GM21619 (cell line): ENCODE results near the gene GRAP.

Source experiments
- ATAC-seq: cut with Tn5 transposase; IDR thresholded peaks from one replicate; pipeline ENCODE4 v1.9.1; 2021; ENCODE audit not compliant: unreplicated experiment

The GRAP gene

DNA sequence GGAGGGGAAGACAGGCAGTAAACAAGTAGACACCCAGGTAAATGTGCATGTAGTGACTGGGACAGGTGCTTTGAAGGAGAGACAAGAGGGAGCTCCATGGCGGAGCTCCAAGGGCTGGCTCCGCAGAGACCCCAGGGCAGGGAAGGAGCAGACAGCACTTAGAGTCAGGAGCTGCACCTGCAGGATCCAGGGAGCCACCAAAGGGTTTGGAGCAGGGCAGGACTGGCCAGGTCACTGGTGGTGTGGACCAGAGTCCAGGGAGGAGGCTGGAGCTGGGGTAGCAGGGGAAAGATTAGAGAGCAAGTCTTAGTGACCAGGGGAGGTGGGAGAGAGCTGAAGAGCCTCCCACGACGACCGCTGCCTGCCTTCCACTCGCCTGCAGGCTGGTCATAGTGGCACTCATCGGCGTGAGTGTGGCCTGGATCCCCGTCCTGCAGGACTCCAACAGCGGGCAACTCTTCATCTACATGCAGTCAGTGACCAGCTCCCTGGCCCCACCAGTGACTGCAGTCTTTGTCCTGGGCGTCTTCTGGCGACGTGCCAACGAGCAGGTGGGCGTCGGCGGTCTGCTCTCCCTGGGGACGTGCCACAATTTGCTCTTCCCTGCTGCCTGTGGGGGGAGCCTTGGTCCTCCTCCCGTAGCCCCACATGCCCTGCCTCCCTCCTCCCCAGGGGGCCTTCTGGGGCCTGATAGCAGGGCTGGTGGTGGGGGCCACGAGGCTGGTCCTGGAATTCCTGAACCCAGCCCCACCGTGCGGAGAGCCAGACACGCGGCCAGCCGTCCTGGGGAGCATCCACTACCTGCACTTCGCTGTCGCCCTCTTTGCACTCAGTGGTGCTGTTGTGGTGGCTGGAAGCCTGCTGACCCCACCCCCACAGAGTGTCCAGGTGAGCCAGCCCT, 27.5 kb downstream of the GRAP start:
- no peak for ATAC-seq

DNA sequence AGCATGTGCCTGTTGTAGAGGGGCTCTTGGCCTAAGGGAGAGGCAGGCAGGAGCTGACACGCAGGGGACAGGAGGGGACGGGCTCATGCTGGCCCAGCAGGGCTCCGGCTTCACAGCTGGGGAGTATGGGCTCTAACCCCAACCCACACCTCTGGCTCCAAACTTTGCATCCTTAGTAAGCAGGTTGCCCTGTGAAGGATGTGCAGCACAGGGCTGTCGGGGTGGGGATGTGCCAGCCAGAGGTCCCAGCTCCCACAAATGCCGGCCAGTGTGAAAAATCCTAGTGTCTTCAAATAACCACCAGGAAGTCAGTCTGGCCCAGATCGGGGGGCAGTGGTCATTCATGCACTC, 28.2 kb downstream of the GRAP start:
- ATAC-seq: no peak

DNA sequence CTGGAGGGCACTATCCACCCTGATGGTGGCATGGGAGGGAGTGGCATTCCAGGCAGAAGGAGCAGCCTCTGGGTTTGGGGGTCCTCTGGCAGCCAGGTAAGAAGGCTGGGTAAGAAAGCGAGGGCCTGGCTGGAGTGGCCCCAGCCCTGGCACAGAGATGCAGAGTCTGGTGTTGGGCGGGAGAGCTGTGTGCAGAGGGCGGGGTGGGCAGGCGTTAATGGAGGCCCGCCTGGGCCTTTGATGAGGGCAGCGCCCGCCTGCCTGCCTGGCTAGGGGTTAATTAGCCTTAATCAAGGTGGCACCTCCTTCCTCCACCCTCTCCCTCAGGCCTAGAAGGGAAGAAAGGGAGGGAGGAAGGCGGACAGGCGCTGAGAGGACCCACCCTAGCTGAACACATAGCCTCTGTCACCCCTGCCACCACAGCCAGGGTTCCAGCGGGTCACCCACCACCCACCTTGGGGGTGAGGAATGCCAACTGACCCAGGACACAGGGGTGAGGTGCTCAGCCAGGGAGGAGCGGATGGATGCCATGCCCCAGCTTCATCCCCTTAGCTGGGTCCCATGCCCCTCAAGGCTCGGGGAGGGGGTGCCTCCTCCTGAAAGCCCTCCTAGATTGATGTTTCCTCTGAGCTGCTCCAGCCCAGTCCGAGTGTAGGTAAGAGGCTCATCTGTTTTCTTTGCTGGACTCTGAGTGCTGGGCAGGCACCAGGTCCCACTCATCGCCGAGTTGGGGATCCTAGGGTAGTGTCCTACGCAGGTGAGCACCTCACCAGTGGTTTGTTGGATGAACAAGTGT, 28.8 kb downstream of the GRAP start:
- ATAC-seq: no peak

DNA sequence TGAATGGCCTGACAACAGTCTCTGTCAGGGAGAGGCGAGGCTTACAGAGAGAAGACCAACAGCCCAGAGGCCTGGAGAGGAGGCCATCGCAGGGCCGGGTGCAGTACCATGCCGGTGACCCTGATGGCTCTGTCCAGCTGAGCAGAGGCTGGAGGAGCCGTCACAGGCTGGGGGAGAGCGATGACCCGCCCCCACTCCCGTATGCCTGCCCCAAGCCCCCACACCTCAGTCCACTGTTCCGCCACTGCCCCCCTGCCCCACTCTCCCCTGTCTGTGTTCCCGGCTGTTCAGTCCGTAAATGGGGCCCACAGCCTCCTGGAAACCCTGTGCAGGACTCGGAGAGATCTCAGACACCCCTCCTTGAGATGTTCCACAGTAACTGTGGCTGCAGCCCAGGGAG, 29.4 kb downstream of the GRAP start:
- ATAC-seq: no peak

DNA sequence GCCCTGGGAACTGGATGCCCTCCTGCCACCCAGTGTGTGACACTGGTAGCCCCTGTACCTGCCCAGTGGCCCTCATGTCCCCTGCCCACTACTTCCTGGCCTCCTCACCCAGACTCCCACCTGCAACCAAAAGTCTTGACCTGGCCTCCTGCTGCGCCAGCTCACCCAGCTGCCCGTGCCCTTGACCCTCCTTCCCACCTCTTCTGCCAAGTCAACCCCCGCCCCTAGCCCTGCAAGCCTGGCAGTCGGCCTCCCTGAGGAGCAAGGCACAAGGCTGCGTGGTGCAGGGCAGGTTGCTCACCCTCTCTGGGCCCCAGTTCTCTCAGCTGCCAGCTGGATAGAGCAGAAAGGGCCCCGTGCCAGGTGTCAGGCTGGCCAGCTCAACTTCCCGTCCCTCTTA, 29.9 kb downstream of the GRAP start:
- no peak for ATAC-seq

DNA sequence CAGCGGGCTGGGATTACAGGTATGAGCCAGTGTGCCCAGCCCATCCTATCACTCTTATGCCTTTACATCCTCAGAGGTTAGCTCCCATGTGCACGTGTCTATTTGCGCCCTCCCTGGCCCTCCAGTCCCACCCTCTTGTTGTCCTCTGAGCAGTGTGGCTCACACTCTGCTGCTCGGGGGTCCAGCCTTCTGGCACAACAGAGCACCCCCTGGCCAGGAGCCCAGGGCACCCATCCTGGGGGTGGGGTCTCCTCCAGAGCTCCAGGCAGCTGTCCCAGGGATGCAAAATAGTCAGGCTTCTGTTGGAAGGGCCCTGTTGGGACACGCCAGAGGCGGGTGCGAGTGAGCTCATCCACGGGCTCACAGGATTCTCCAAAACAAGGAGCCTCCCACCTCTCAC, 30.5 kb downstream of the GRAP start:
- ATAC-seq: no peak

DNA sequence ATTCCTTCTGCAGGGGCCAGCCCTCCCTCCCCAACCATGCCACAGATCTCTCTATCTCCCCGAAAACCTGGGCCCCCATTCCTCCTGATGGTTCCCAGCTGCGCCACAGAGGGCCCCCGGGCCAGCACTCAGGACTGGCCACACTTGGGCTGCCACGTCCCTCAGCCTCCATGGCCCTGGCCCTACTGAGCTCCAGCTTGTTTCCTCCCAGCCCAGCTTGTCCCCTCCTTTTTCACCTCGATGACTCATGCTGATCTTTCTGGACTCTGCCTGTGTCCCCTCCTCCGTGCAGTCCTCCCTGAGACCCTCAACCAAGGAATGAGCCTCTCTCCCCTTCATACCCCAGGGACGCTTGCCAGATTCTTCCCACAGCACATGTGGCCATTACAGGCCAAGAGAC, 31.3 kb downstream of the GRAP start:
- ATAC-seq: no peak

DNA sequence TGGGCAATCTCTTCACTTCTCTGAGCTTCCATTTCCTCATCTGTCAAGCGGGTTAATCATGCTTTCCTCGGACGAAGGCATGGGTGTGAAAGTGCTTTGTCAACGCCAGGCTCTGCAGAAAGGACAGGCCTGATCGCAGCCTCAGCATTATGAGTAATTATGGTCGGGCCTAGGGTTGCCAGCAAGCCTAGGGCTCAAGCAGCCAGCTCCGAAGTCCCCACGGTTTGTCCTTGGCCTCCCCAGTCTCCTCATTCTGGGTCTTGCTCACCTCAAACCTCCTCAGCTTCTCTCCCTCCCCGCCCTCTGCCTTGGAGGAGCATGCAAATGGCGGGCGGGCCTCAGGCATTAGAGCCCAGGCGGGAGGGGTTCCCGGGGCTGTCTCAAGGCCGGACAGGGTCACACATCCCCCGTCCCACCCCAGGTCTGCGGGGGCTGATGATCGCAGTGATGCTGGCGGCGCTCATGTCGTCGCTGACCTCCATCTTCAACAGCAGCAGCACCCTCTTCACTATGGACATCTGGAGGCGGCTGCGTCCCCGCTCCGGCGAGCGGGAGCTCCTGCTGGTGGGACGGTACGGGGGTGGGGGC, 32.0 kb downstream of the GRAP start:
- ATAC-seq: no peak

DNA sequence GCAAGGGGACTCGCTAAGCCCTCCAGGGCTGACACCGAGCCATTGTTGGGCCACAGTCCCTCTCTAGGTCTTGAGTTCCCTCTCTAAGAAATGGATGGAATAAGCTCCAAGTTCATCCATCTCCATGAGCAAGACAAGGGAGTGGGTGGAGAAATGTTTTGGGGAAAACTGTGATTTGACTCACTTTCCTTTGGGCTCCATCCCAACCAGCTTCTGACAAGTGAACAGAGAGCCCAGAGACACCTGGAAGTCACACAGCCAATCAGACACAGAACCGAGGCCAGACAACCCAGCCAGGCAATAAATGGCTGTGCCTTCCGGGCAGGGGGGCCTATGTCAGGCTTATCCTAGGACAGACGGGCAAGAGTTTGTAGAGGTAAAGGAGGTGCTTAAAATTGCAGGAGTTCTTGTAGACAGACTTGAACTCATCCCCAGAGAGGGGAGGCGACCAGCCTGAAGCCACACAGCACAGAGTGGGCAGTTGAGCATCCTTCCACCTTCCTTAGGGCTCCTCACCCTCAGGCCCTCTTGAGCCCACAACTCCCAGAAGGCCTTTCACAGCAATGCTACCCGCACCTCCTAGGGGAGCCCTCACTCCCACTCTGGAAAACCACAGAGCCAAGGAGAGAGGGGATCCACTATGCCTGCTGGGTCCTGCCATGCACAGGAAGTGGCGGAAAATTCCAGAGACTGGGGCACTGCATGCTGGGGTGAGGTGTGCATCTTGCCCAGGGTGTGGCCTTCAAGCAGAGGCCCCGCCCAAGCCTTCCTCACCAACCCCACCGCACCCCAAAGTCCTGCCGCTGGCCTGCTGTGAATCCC, 32.7 kb downstream of the GRAP start:
- ATAC-seq: no peak

DNA sequence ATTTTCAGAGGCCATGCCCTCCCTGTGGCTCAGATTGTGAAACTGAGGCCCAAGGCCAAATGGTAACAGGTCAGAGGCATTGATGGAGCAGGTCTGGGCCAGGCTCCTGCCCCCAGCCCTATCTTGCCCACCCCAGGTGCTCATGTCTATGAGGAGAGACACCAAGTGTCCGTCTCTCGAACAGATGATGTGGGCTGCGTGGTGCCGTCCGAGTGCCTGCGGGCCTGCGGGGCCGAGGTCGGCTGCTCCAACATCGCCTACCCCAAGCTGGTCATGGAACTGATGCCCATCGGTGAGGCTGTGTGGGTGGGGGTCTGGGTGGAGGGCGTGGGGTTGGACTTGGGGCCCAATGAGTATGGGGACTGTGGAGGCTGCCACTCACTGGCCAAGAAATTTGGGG, 33.5 kb downstream of the GRAP start:
- no peak for ATAC-seq

DNA sequence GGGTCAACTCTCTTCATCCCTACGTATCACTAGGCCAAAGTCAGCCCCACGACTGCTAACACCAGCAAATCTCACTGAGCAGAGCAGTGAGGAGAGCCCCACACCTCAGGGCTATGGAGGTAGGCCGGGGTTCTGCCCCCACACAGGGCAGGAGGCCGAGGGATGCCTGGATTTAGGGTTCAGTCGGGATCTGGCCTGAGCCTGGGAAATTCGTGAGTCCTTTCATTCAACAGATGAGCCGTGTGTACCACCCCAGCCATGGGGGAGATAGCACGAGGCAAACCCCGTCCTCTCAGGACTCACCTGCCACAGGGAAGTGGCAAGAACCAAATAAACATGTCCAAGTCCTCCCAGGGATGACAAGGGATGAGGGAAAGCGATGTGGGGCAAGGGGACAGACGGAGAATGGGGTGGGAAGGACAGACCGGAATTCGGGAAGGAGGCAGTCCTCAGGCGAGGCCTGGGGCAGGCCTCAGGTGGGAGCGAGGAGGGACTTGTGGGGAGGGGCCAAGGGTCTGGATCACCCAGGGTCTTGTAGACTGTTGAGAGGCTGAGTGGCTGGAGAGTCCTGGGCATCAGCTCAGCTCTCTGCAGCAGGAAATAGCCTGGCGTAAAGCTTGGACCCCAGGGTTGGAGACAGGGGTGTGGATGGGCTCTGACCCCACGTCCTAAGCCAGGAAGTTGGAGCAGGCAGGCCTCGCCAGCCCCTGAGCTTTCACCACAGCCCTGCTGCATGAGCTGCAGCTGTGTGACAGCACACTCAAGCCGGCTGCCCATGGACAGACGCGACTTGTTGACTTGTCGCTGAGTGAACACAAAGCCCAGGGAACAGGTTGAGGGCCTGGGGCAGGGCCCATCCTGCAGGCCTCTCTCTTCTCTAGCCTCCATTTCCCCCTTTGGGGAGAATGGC, 34.3 kb downstream of the GRAP start:
- ATAC-seq: no peak

DNA sequence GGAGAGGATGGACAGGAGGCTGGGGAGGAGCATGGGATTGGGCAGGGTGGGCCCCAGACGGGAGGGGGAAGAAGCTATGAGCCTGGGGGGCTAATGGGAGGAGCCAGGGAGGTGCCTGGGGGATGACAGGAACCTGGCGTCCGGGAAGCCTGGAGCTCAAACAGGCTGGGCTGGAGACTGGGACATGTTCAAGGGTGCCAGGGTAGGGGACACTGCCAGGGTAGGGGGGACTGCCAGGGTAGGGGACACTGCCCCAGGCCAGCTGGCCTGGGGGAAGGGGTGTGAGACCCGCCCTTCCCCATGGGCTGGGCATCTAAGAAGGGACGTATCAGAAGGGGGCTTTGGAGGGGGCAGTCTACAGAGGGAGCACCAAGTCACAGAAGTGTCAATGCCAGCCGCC, 35.2 kb downstream of the GRAP start:
- ATAC-seq: no peak

DNA sequence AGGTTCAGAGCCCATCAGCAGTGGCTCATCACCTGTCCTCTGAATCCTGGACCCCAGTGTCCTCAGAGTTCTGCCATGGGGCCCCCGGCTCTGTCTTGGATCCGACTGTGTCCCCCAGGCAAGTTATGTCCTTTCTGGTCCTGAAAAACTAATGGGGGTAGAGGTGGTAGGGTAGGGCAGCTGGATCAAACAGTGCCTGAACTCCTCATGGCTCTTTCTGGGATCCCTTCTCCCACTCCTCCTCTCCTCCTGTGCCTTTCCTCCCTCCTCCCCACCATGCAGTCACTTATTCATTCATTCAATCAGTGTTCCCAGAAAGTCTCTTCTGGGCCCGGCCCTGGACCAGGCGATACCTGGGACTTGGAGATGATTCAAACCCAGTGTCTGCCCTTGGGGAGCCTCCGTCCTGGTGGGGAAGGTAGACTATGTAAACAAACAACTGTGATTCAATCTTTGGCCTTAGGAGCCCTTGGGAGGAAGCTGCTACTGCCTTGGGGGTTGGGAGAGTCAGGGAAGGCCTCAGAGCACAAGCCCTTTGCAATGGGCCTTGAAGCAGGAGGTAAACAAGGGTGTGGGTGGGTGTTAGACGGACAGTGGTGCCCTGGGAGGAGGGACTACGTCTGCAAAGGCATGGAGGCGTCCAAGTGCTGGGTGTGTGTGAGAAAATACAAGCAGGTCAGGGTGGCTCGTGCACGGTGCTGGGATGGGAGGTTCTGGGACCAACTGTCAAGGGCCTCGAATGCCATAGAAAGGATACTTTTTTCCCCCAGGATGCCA, 35.8 kb downstream of the GRAP start:
- no peak for ATAC-seq

DNA sequence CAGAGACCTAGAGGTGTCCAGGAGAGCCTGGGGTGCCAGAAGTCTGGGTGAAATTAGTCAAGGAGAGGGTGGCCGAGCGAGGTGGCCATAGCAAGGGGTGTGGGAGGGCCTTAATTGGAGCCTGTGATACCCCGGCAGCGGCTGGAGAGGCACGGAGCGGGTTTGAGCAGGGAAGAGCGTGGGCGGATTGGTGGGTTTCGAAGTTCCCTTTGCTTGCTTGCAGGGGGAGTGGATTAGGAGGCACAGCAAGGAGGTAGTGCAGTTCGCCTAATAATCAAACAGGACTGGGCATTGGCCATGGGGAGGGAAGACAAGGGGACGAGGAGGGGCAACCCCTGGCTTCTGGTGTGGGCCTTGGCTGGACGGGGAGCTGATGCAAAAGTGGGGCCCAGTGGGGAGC, 36.8 kb downstream of the GRAP start:
- ATAC-seq: no peak

DNA sequence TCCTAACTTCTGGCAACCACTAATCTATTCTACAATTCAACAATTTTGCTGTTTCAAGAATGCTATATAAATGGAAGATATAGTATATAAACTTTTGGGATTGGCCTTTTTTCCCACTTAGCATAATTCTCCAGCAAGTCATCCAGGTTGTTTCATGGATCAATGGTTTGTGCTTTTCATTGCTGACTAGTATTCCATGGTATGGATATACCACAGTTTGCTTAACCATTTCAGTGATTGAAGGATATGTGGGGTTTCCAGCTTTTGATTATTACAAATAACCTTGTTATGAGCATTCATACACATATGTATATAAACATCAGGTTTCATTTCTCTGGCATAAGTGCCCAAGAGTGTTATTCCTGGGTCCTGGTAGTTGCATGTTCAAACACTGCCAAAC, 40.1 kb downstream of the GRAP start:
- ATAC-seq: no peak

DNA sequence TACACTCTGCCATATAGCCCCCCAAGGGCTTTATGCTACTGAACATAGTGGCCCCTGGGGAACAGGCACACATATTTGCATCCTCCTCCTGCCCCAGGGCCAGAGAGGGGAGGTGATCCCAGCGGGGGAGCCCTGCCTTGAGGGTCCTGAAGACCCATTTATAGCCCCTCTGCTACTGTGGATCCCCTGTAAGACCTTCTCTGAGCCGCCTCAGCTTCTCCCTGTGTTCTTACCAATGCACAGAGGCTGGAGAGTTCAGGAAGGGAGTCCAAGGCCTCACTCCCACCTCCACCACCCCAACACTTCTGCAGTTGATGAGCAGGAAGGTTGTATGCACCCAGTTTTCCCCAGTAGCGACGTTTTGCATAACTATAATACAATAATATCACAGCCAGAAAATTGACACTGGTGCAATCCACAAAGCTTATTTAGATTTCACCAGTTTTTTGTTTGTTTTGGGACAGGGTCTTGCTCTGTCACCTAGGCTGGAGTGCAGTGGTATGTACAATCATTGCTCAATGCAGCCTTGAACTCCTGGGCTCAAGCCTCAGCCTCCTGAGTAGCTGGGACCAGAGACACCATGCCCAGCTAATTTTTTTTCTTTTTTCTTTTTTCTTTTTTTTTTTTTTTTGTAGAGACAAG, 40.8 kb downstream of the GRAP start:
- no peak for ATAC-seq

DNA sequence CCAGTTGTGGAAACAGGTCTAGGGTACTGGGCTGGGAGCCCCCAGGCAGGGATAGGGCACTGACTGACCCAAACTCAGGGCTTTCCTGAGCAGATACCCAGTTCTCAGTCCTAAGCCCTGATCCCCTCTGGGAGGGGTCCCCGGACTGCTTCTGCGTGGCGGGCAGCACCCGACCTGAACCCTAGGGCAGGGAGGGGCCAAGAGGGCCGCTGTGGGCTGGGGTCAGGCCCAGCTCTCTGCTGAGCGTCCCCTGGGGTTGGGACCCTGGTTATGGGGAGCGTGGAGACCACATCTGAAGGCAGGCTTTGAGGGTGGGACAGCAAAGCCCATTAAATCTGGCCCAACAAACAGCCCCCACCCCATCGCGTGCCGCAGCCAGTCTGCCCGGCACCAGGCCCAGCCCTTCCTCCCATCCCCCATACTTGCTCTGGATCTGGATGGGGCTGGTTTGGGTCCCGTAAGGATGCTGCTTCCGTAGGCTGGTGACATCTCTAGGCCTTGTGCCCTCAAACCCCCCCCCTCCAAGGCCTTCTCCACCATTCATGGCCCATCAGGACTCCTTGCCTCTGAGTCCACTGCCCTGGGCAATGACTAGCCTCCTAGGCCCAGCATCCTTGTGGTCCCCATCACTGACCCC, 41.5 kb downstream of the GRAP start:
- no peak for ATAC-seq

DNA sequence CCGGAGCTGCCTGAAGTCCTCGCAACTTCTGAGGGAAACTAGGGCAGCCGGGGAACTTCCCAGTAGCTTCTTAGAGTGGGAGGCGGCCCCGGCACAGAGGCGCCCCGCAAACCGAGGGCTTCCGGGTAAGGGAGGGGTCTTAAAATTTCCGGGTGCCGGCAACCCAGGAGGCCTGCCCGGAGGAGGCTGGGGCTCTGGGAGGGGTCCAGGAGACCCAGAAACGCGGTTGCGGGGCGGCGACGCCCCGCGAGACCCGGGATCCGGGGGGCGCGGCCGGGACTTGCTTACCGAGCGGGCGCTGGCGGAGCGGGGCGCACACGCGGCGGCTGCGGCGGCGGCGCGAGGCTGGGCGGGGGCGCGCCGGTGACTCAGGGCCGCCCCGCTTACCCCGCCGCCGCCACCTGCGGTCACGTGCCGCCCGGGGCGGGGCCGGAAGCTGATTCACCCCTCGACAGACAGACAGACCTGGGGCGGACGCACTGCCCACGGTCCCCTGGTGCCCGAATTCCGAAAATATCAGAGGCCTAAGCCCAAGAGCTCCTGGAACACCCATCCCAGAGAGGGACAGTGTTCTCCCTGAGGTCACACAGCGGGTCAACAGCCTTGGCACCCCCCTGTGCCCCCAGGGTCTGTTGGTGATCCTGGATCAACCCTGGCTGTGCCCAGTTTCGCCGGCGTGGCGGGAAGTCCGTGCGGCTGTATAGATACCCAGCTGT, 42.2 kb downstream of the GRAP start, which contains the start of gene FAM83G:
Gene FAM83G, minus strand, starts transcription at position 344 of the 716 bp plus-strand sequence. CDS start 723 bp downstream, outside the sequence.
- peak; percentile 59 for ATAC-seq
